Measurements from ENCODE around the gene CDC20B.

Gene CDC20B

DNA sequence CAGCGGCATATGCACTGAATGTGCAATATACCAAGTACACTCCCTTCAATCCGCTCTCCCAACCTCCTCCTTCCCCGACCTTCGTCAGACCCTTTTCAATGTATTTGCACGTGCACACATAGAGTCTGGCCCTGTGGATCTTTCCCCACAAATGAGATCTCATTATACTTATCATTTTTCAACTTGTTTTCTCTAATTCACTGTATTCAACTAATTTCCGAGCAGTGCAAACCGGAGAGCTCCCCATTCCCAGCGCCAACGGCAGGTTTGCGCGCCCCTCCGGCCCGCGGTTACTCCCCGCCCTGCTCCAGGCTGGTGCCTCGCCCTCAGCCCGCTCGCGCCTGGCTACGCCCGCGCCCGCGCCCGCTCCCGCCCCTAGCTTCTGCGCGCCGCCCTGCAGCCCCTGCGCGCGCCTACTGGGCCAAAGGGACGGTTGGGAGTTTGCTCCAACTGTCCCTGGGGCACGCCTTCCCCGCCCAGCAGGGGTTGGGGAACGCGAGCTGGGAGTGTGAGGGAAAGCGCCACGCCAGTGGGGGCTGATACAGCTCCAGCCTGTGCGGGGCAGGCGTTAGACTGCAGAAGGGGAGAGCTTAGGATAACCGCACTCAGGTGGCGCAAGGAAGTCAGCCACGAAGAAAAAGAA lies 3.3 kb upstream of the CDC20B start (continued):
- TF ChIP-seq, protein P1, sequence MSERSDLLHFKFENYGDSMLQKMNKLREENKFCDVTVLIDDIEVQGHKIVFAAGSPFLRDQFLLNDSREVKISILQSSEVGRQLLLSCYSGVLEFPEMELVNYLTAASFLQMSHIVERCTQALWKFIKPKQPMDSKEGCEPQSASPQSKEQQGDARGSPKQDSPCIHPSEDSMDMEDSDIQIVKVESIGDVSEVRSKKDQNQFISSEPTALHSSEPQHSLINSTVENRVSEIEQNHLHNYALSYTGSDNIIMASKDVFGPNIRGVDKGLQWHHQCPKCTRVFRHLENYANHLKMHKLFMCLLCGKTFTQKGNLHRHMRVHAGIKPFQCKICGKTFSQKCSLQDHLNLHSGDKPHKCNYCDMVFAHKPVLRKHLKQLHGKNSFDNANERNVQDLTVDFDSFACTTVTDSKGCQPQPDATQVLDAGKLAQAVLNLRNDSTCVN (tag by site-specific recombination; optimal IDR thresholded peaks at IDR 0.05), result peak; percentile 96
- no peak for TF ChIP-seq SALL2 (tag by site-specific recombination; IDR thresholded peaks at IDR 0.05; ENCODE audit: borderline replicate concordance)
- no peak for TF ChIP-seq MEIS1 (CRISPR knock-in tag; IDR thresholded peaks at IDR 0.05; ENCODE audit: borderline replicate concordance)
- no peak for TF ChIP-seq ZNF558 (tag by site-specific recombination; IDR thresholded peaks at IDR 0.05)
- no peak for TF ChIP-seq ZNF16 (tag by site-specific recombination; IDR thresholded peaks at IDR 0.05; ENCODE audit: low read depth)
- no peak for TF ChIP-seq ZNF350 (tag by site-specific recombination; IDR thresholded peaks at IDR 0.05)
- no peak for TF ChIP-seq SCRT1 (tag by site-specific recombination; IDR thresholded peaks at IDR 0.05; ENCODE audit: borderline replicate concordance)
- TF ChIP-seq, protein P2, sequence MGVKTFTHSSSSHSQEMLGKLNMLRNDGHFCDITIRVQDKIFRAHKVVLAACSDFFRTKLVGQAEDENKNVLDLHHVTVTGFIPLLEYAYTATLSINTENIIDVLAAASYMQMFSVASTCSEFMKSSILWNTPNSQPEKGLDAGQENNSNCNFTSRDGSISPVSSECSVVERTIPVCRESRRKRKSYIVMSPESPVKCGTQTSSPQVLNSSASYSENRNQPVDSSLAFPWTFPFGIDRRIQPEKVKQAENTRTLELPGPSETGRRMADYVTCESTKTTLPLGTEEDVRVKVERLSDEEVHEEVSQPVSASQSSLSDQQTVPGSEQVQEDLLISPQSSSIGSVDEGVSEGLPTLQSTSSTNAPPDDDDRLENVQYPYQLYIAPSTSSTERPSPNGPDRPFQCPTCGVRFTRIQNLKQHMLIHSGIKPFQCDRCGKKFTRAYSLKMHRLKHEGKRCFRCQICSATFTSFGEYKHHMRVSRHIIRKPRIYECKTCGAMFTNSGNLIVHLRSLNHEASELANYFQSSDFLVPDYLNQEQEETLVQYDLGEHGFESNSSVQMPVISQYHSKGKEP (tag by site-specific recombination; IDR thresholded peaks at IDR 0.05), result peak; percentile 41; the same call in 1 of the 2 replicates
- TF ChIP-seq ZNF112 (tag by site-specific recombination; IDR thresholded peaks at IDR 0.05), result no peak
- no peak for TF ChIP-seq BCL11B (tag by site-specific recombination; IDR thresholded peaks at IDR 0.05; ENCODE audit: low read depth)
- no peak for TF ChIP-seq ZNF623 (tag by site-specific recombination; IDR thresholded peaks at IDR 0.05)
- TF ChIP-seq EGR2 (tag by site-specific recombination; IDR thresholded peaks at IDR 0.05; ENCODE audit: low read depth), result peak; percentile 55
- no peak for TF ChIP-seq ZSCAN16 (tag by site-specific recombination; IDR thresholded peaks at IDR 0.05)
- peak; percentile 94 for TF ChIP-seq ZNF600 (tag by site-specific recombination; IDR thresholded peaks at IDR 0.05)
- TF ChIP-seq ZEB2 (tag by site-specific recombination; IDR thresholded peaks at IDR 0.05), result peak; percentile 63; the same call in 1 of the 2 replicates
- TF ChIP-seq, protein P3, sequence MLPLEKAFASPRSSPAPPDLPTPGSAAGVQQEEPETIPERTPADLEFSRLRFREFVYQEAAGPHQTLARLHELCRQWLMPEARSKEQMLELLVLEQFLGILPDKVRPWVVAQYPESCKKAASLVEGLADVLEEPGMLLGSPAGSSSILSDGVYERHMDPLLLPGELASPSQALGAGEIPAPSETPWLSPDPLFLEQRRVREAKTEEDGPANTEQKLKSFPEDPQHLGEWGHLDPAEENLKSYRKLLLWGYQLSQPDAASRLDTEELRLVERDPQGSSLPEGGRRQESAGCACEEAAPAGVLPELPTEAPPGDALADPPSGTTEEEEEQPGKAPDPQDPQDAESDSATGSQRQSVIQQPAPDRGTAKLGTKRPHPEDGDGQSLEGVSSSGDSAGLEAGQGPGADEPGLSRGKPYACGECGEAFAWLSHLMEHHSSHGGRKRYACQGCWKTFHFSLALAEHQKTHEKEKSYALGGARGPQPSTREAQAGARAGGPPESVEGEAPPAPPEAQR (tag by site-specific recombination; IDR thresholded peaks at IDR 0.05), result no peak
- no peak for TF ChIP-seq YY2 (tag by site-specific recombination; IDR thresholded peaks at IDR 0.05)
- no peak for TF ChIP-seq ZNF664 (tag by site-specific recombination; IDR thresholded peaks at IDR 0.05)
- no peak for TF ChIP-seq ZNF221 (tag by site-specific recombination; IDR thresholded peaks at IDR 0.05; ENCODE audit: borderline replicate concordance)
- TF ChIP-seq ZNF132 (tag by site-specific recombination; IDR thresholded peaks at IDR 0.05; ENCODE audit: borderline replicate concordance), result no peak
- TF ChIP-seq, protein P4, sequence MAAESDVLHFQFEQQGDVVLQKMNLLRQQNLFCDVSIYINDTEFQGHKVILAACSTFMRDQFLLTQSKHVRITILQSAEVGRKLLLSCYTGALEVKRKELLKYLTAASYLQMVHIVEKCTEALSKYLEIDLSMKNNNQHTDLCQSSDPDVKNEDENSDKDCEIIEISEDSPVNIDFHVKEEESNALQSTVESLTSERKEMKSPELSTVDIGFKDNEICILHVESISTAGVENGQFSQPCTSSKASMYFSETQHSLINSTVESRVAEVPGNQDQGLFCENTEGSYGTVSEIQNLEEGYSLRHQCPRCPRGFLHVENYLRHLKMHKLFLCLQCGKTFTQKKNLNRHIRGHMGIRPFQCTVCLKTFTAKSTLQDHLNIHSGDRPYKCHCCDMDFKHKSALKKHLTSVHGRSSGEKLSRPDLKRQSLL (tag by site-specific recombination; IDR thresholded peaks at IDR 0.05), result 0 out of 2 replicates have a peak, but pooled peaks have one; percentile 24
- TF ChIP-seq ZNF292 (tag by site-specific recombination; IDR thresholded peaks at IDR 0.05; ENCODE audit: borderline replicate concordance, low read depth), result no peak
- TF ChIP-seq ZFP41 (tag by site-specific recombination; IDR thresholded peaks at IDR 0.05; ENCODE audit: borderline replicate concordance), result no peak
- no peak for TF ChIP-seq REPIN1 (tag by site-specific recombination; IDR thresholded peaks at IDR 0.05; ENCODE audit: low read depth)
- no peak for TF ChIP-seq ZNF792 (tag by site-specific recombination; IDR thresholded peaks at IDR 0.05)
- TF ChIP-seq, protein P5, sequence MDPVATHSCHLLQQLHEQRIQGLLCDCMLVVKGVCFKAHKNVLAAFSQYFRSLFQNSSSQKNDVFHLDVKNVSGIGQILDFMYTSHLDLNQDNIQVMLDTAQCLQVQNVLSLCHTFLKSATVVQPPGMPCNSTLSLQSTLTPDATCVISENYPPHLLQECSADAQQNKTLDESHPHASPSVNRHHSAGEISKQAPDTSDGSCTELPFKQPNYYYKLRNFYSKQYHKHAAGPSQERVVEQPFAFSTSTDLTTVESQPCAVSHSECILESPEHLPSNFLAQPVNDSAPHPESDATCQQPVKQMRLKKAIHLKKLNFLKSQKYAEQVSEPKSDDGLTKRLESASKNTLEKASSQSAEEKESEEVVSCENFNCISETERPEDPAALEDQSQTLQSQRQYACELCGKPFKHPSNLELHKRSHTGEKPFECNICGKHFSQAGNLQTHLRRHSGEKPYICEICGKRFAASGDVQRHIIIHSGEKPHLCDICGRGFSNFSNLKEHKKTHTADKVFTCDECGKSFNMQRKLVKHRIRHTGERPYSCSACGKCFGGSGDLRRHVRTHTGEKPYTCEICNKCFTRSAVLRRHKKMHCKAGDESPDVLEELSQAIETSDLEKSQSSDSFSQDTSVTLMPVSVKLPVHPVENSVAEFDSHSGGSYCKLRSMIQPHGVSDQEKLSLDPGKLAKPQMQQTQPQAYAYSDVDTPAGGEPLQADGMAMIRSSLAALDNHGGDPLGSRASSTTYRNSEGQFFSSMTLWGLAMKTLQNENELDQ (tag by site-specific recombination; IDR thresholded peaks at IDR 0.05; ENCODE audit: low read depth), result no peak
- TF ChIP-seq, protein P6, sequence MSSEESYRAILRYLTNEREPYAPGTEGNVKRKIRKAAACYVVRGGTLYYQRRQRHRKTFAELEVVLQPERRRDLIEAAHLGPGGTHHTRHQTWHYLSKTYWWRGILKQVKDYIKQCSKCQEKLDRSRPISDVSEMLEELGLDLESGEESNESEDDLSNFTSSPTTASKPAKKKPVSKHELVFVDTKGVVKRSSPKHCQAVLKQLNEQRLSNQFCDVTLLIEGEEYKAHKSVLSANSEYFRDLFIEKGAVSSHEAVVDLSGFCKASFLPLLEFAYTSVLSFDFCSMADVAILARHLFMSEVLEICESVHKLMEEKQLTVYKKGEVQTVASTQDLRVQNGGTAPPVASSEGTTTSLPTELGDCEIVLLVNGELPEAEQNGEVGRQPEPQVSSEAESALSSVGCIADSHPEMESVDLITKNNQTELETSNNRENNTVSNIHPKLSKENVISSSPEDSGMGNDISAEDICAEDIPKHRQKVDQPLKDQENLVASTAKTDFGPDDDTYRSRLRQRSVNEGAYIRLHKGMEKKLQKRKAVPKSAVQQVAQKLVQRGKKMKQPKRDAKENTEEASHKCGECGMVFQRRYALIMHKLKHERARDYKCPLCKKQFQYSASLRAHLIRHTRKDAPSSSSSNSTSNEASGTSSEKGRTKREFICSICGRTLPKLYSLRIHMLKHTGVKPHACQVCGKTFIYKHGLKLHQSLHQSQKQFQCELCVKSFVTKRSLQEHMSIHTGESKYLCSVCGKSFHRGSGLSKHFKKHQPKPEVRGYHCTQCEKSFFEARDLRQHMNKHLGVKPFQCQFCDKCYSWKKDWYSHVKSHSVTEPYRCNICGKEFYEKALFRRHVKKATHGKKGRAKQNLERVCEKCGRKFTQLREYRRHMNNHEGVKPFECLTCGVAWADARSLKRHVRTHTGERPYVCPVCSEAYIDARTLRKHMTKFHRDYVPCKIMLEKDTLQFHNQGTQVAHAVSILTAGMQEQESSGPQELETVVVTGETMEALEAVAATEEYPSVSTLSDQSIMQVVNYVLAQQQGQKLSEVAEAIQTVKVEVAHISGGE (tag by site-specific recombination; conservative IDR thresholded peaks at IDR 0.05; ENCODE audit: low read depth), result no peak
- TF ChIP-seq KLF16 (tag by site-specific recombination; IDR thresholded peaks at IDR 0.05), result no peak
